Measurements from ENCODE around the gene ARHGAP24. TPM values are rescaled to one million over a fixed set of nuclear protein-coding genes. Genes with fewer than 3 reads are reported as not detected.
A peak's percentile ranks its signal among the peaks of the same experiment; 100 is the strongest.

ARHGAP24 gene
- total RNA-seq, 1 experiment from 2014 or later, result 2.1 TPM

- no peak for TF ChIP-seq AR (CRISPR knock-in tag; IDR thresholded peaks at IDR 0.05)
- no peak for TF ChIP-seq ZBTB21 (CRISPR knock-in tag; IDR thresholded peaks at IDR 0.05; ENCODE audit: borderline replicate concordance)
- no peak for TF ChIP-seq ZNF671 (CRISPR knock-in tag; IDR thresholded peaks at IDR 0.05)
- no peak for TF ChIP-seq CDX4 (CRISPR knock-in tag; IDR thresholded peaks at IDR 0.05; ENCODE audit: borderline replicate concordance)
- TF ChIP-seq RELA (CRISPR knock-in tag; IDR thresholded peaks at IDR 0.05; ENCODE audit: borderline replicate concordance), result no peak
- TF ChIP-seq SMAD3 (CRISPR knock-in tag; IDR thresholded peaks at IDR 0.05; ENCODE audit: borderline replicate concordance), result no peak
- TF ChIP-seq ZNF219 (CRISPR knock-in tag; IDR thresholded peaks at IDR 0.05; ENCODE audit: borderline replicate concordance), result no peak
- TF ChIP-seq ERG (CRISPR knock-in tag; IDR thresholded peaks at IDR 0.05), result no peak
- TF ChIP-seq ZNF423 (CRISPR knock-in tag; IDR thresholded peaks at IDR 0.05), result no peak
- TF ChIP-seq IRF2 (CRISPR knock-in tag; IDR thresholded peaks at IDR 0.05; ENCODE audit: borderline replicate concordance, low read depth), result no peak
Observed at GRCh38 chr4:85565761-85566480, 91.0 kb downstream of the ARHGAP24 start (continued).

GRCh38 chr4:85569730-85570299, 94.9 kb downstream of the ARHGAP24 start:
- no peak for TF ChIP-seq AFF4 (CRISPR knock-in tag; IDR thresholded peaks at IDR 0.05; ENCODE audit: borderline replicate concordance)
- H3K4me3 Mint-ChIP-seq, result no peak overlapping the region
- peaks cover 5% of the 10 kb centered on the region for H3K4me1 Mint-ChIP-seq
- POLR2A ChIA-PET, result no interaction called here
- no peak for ATAC-seq
- H3K27ac Mint-ChIP-seq, result no peak overlapping the region
- H3K36me3 Mint-ChIP-seq, result no peaks in the 10 kb centered on the region
- CTCF ChIA-PET, result no interaction called here
- no peaks in the 10 kb centered on the region for H3K9me3 Mint-ChIP-seq
- no peak for DNase-seq (ENCODE audit: low spot score)
- H3K27me3 Mint-ChIP-seq (ENCODE audit: low read depth), result no peaks in the 10 kb centered on the region

GRCh38 chr4:85570388-85570787, 95.4 kb downstream of the ARHGAP24 start:
- TF ChIP-seq NR1H2 (CRISPR knock-in tag; IDR thresholded peaks at IDR 0.05) (no peak), NR3C1 (CRISPR knock-in tag; conservative IDR thresholded peaks at IDR 0.05; ENCODE audit: low read depth) (no peak), ATF3 (CRISPR knock-in tag; conservative IDR thresholded peaks at IDR 0.05) (no peak), ATF6 (CRISPR knock-in tag; IDR thresholded peaks at IDR 0.05) (no peak), ATF1 (CRISPR knock-in tag; IDR thresholded peaks at IDR 0.05) (no peak), SOX15 (CRISPR knock-in tag; IDR thresholded peaks at IDR 0.05) (no peak)
- Mint-ChIP-seq H3K27ac (no peak overlapping the region), H3K9me3 (no peaks in the 10 kb centered on the region), H3K4me3 (no peak overlapping the region), H3K36me3 (no peaks in the 10 kb centered on the region), H3K27me3 (ENCODE audit: low read depth) (no peaks in the 10 kb centered on the region), H3K4me1 (peaks cover 5% of the 10 kb centered on the region)
- peak; percentile 28; the same call in 1 of the 2 replicates for ATAC-seq
- DNase-seq (ENCODE audit: low spot score), result no peak
- ChIA-PET POLR2A (no interaction called here), CTCF (no interaction called here)
